IPS-18c (cell line): ENCODE measurements around the gene SCPEP1.

Experiments
- H3K4me3 ChIP-seq: 2 replicates; pipeline ENCODE4 v1.7.0; 2013; ENCODE audit warnings: low read depth, mild to moderate bottlenecking, low read length, moderate library complexity; ENCODE audit not compliant: insufficient read depth
- H3K9me3 ChIP-seq: one replicate; pipeline ENCODE4 v1.6.1; 2013; ENCODE audit warnings: mild to moderate bottlenecking, low read length, moderate library complexity; ENCODE audit not compliant: control insufficient read depth, insufficient read depth

The SCPEP1 gene

GRCh38 chr17:57016764-57017116 is 38.8 kb downstream of the SCPEP1 start:
- Histone ChIP-seq H3K4me3 (no peak overlapping the region), H3K9me3 (no peaks in the 10 kb centered on the region)

GRCh38 chr17:57017625-57018024 is 39.7 kb downstream of the SCPEP1 start:
- Histone ChIP-seq H3K4me3 (no peak overlapping the region; the same call in 1 of the 2 replicates), H3K9me3 (no peaks in the 10 kb centered on the region)

GRCh38 chr17:57020208-57020607 is 42.3 kb downstream of the SCPEP1 start:
- no peak overlapping the region for H3K4me3 ChIP-seq
- H3K9me3 ChIP-seq = no peaks in the 10 kb centered on the region

GRCh38 chr17:57021226-57021940 is 43.5 kb downstream of the SCPEP1 start:
- Histone ChIP-seq H3K9me3 (no peaks in the 10 kb centered on the region), H3K4me3 (no peak overlapping the region)

- H3K4me3 ChIP-seq = no peak overlapping the region
- H3K9me3 ChIP-seq = peaks cover 5% of the 10 kb centered on the region
Measured at GRCh38 chr17:57025876-57026275, 47.9 kb downstream of the SCPEP1 start.

GRCh38 chr17:57027852-57028251 is 49.9 kb downstream of the SCPEP1 start:
- no peak overlapping the region for H3K4me3 ChIP-seq
- H3K9me3 ChIP-seq = peaks cover 5% of the 10 kb centered on the region

GRCh38 chr17:57032343-57032742 is 54.4 kb downstream of the SCPEP1 start:
- Histone ChIP-seq H3K4me3 (no peak overlapping the region), H3K9me3 (peaks cover 4% of the 10 kb centered on the region)

- no peak overlapping the region for H3K4me3 ChIP-seq
- no peaks in the 10 kb centered on the region for H3K9me3 ChIP-seq
Measured at GRCh38 chr17:57033296-57033695, 55.4 kb downstream of the SCPEP1 start.

GRCh38 chr17:57034807-57035754 is 57.1 kb downstream of the SCPEP1 start:
- no peak overlapping the region for H3K4me3 ChIP-seq

GRCh38 chr17:57035971-57036481 is 58.1 kb downstream of the SCPEP1 start:
- no peak overlapping the region for H3K4me3 ChIP-seq
- H3K9me3 ChIP-seq = no peaks in the 10 kb centered on the region

More at GRCh38 chr17:57034807-57035754, 57.1 kb downstream of the SCPEP1 start:
- H3K9me3 ChIP-seq = no peaks in the 10 kb centered on the region

GRCh38 chr17:57037411-57037810 is 59.5 kb downstream of the SCPEP1 start:
- H3K4me3 ChIP-seq = no peak overlapping the region

GRCh38 chr17:57038486-57038885 is 60.6 kb downstream of the SCPEP1 start:
- Histone ChIP-seq H3K4me3 (no peak overlapping the region), H3K9me3 (no peaks in the 10 kb centered on the region)

More at GRCh38 chr17:57037411-57037810, 59.5 kb downstream of the SCPEP1 start:
- no peaks in the 10 kb centered on the region for H3K9me3 ChIP-seq

- Histone ChIP-seq H3K4me3 (no peak overlapping the region), H3K9me3 (no peaks in the 10 kb centered on the region)
Measured at GRCh38 chr17:57040571-57040970, 62.6 kb downstream of the SCPEP1 start.

GRCh38 chr17:57043276-57043675 is 65.3 kb downstream of the SCPEP1 start:
- Histone ChIP-seq H3K9me3 (no peaks in the 10 kb centered on the region), H3K4me3 (no peak overlapping the region)

GRCh38 chr17:57044976-57045867 is 67.3 kb downstream of the SCPEP1 start:
- Histone ChIP-seq H3K9me3 (no peaks in the 10 kb centered on the region), H3K4me3 (no peak overlapping the region)

GRCh38 chr17:57045868-57046704 is 68.2 kb downstream of the SCPEP1 start:
- H3K4me3 ChIP-seq = no peak overlapping the region
- H3K9me3 ChIP-seq = no peaks in the 10 kb centered on the region
